OCI-LY3 (cell line): ENCODE results near the gene ZPLD1.

Source experiments
- CTCF ChIP-seq: fragments of 200-600, 300-600 bp; sonication (generic); IDR thresholded peaks from 2 replicates; pipeline ENCODE4 v1.5.1; 2014; ENCODE audit warnings: antibody characterized with exemption, low read length, low read depth
- EZH2phosphoT487 ChIP-seq: fragments of 200-600 bp; shearing (Covaris generic); IDR thresholded peaks from 2 replicates; pipeline ENCODE4 v1.6.1; 2018; ENCODE audit warnings: antibody characterized with exemption, mixed run types, low read depth

GRCh38 chr3:102441832-102442231, 7.0 kb downstream of the ZPLD1 start:
- TF ChIP-seq CTCF, result no peak
- TF ChIP-seq EZH2phosphoT487, result no peak
